Measurements from ENCODE around the gene IRF2BP1. TPM values are rescaled to one million over a fixed set of nuclear protein-coding genes. Genes with fewer than 3 reads are reported as not detected.
A peak's percentile ranks its signal among the peaks of the same experiment; 100 is the strongest.

IRF2BP1 gene
- total and polyA plus RNA-seq, 8 donors, result 13.7 to 24.7 (median 19.2) TPM

DNA sequence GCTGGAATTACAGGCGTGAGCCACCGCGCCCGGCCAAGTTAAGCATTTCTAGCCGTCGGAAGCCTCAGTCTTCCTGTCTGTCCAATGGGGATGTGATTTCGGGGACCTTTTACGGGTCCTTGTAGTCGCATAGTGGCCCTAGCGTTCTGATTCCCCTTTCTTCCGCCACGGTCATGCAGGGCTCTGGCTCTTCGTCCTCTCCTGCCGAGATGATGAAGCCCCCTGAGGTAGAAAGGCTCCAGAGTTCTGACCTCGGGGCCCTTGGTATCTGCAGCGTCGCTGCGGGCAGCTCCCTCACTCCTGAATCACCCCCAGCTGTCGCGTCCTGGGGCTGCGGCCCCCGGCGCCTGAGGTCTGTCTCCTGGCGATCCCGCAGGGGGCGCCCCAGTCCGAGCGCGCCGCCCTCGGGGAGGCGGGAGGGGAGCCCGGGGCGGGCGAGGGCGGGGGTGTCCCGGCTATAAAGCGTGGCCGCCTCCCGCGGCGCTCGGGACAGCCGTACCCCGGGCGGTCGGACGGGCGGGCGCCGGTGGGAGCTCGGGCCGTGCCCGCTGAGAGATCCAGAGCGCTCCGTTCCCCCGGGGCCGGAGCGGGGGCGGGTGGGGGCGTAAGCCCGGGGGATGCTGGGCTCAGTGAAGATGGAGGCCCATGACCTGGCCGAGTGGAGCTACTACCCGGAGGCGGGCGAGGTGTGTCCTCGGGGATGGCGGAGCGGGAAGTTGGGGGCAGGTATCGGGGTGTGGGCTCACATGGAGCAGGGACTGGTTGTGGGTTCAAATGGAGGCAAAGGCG, 21.9 kb downstream of the IRF2BP1 start, which contains the start of gene FOXA3:
TSS of gene FOXA3 (plus strand) at position 487 of the 789 bp plus-strand sequence. CDS start at position 618, 131 bp downstream.
- Histone ChIP-seq H3K27ac (no peak within 1 kb of the TSS), H3K36me3 (peaks cover 0 to 22% of the 10 kb centered on the region in 2 donors)

GRCh38 chr19:45863335-45863839, 22.6 kb downstream of the IRF2BP1 start:
- Histone ChIP-seq H3K27ac (no peak overlapping the region), H3K4me1 (peaks cover 5 to 33% of the 10 kb centered on the region in 2 donors), H3K27me3 (peaks cover 13 to 39% of the 10 kb centered on the region in 2 donors), H3K9me3 (no peaks in the 10 kb centered on the region), H3K4me3 (peak overlapping the region; percentile 84 to 98), H3K36me3 (peaks cover 0 to 26% of the 10 kb centered on the region in 2 donors)
- no peak for TF ChIP-seq CTCF (IDR thresholded peaks at IDR 0.05)
- intact Hi-C loops (cut with DNase I), result no loop called here
- no peak for ATAC-seq
- DNase-seq, result peak in 1 of 4 donors; percentile 74

More for the DNA sequence above, 21.9 kb downstream of the IRF2BP1 start, which contains the start of gene FOXA3:
- H3K27me3 ChIP-seq, result peaks cover 13 to 39% of the 10 kb centered on the region in 2 donors
- H3K4me3 ChIP-seq, result peak within 1 kb of the TSS; percentile 84 to 98
- ATAC-seq, result peak; percentile 79
- intact Hi-C loops (cut with DNase I), result no loop called here
- peaks cover 5 to 33% of the 10 kb centered on the region in 2 donors for H3K4me1 ChIP-seq
- peak; percentile 63 to 68 for TF ChIP-seq CTCF (IDR thresholded peaks at IDR 0.05)
- peak in 2 of 4 donors; percentile 47 to 90 for DNase-seq
- no peaks in the 10 kb centered on the region for H3K9me3 ChIP-seq

DNA sequence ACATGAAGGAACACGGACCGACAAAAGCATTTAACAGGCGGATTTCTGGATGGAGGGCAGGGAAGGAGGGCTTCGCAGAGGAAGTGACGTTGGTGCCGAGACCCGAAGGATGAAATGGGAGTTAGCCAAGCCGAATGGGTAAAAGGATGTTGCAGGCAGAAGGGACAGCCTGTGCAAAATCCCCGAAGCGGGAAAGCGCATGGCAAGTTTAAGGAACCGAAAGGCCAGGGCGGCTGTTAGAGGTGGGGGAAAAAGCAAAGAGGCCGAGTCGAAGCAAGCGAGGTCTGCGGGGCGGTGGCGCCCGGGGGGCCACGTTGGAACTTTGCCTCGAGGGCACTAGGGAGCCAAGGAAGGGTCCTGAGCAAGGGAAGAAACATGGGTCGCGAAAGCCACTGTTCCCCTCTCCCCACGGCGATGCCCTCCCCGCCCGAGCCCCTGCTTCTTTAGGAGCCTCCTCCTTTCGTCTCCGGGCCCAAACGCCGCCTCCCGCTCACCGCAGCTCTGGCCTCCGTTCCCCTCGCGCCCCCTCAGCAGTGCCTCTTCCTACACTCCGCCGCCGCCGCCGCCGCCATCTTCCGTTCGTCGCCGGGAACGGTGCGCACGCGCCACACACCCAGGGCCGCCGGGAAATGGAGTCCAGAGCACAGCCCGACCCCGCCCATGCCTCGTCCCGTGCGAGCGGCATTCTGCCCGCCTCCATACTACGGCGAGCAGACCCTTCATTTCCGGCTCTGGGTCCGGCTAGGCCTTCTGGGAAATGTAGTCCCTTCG, 23.2 kb downstream of the IRF2BP1 start, which contains the start of gene SYMPK:
TSS of gene SYMPK (minus strand) at position 584 of the 771 bp plus-strand sequence. CDS start 8,652 bp downstream, outside the sequence.
- intact Hi-C loops (cut with DNase I), result no loop called here
- peaks cover 0 to 32% of the 10 kb centered on the region in 2 donors for H3K36me3 ChIP-seq
- ATAC-seq (peak; percentile 96), DNase-seq (peak; percentile 98 to 100 (median 99))
- no peaks in the 10 kb centered on the region for H3K9me3 ChIP-seq
- peaks cover 13 to 39% of the 10 kb centered on the region in 2 donors for H3K27me3 ChIP-seq
- peak within 1 kb of the TSS; percentile 92 to 93 for H3K27ac ChIP-seq
- peak within 1 kb of the TSS; percentile 84 to 98 for H3K4me3 ChIP-seq
- H3K4me1 ChIP-seq, result peaks cover 5 to 33% of the 10 kb centered on the region in 2 donors
- no peak for TF ChIP-seq CTCF (IDR thresholded peaks at IDR 0.05)

DNA sequence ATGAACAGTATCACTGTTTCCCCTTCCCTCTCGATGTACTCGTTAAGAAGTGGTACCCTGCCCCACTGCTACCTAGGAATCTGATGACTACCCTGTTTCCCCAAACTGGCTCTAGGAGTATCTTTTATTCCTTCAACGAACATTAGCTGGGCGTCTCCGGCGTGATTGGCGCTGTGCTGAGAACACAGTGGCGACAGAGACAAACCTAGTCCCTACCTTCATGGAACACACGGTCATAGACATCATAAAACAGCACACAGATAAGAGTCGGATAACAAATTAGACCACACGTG, 23.7 kb downstream of the IRF2BP1 start:
- Histone ChIP-seq H3K36me3 (peaks cover 0 to 33% of the 10 kb centered on the region in 2 donors), H3K27ac (peak overlapping the region; percentile 92 to 93), H3K4me1 (peaks cover 5 to 33% of the 10 kb centered on the region in 2 donors), H3K27me3 (peaks cover 13 to 39% of the 10 kb centered on the region in 2 donors), H3K4me3 (peak overlapping the region; percentile 84 to 98), H3K9me3 (no peaks in the 10 kb centered on the region)
- intact Hi-C loops (cut with DNase I), result no loop called here
- no peak for TF ChIP-seq CTCF (IDR thresholded peaks at IDR 0.05)
- DNase-seq (peak in 1 of 4 donors; percentile 43), ATAC-seq (no peak)
